GM23248 (cell line): ENCODE results near the gene PEX10. TPM values are rescaled to one million over a fixed set of nuclear protein-coding genes. Genes with fewer than 3 reads are reported as not detected.

Source experiments
- DNase-seq: peaks from one replicate; pipeline ENCODE4 v3.0.0-alpha.2; 2015
- H2AFZ ChIP-seq: fragments of 200-600 bp; sonication (generic); 2 replicates; pipeline ENCODE4 v1.6.1; 2016; ENCODE audit warnings: antibody characterized with exemption
- H3F3A ChIP-seq: fragments of 200-600 bp; sonication (generic); 2 replicates; pipeline ENCODE4 v1.6.1; 2016; ENCODE audit warnings: mild to moderate bottlenecking, antibody characterized with exemption, mixed run types; ENCODE audit not compliant: insufficient read depth
- H3K27ac ChIP-seq: fragments of 200-600 bp; sonication (generic); 2 replicates; pipeline ENCODE4 v1.5.1; 2016; ENCODE audit warnings: mild to moderate bottlenecking
- H3K27me3 ChIP-seq: fragments of 200-600 bp; sonication (generic); replicated peaks from 2 replicates; pipeline ENCODE4 v1.6.1; 2016; ENCODE audit warnings: mild to moderate bottlenecking; ENCODE audit not compliant: insufficient read depth
- H3K36me3 ChIP-seq: fragments of 200-600 bp; sonication (generic); 2 replicates; pipeline ENCODE4 v1.6.1; 2016; ENCODE audit warnings: low read depth, mild to moderate bottlenecking
- H3K4me1 ChIP-seq: fragments of 200-600 bp; sonication (generic); 2 replicates; pipeline ENCODE4 v1.6.1; 2016; ENCODE audit warnings: mild to moderate bottlenecking; ENCODE audit not compliant: insufficient read depth
- H3K4me2 ChIP-seq: fragments of 200-600 bp; sonication (generic); one replicate; pipeline ENCODE4 v1.6.1; 2016; ENCODE audit warnings: mild to moderate bottlenecking; ENCODE audit not compliant: unreplicated experiment
- H3K4me3 ChIP-seq: fragments of 200-600 bp; sonication (generic); 2 replicates; pipeline ENCODE4 v1.5.1; 2016; ENCODE audit warnings: mild to moderate bottlenecking
- H3K79me2 ChIP-seq: fragments of 200-600 bp; sonication (generic); 2 replicates; pipeline ENCODE4 v1.6.1; 2016; ENCODE audit warnings: mild to moderate bottlenecking; ENCODE audit not compliant: insufficient read depth
- H3K9ac ChIP-seq: fragments of 200-600 bp; sonication (generic); 2 replicates; pipeline ENCODE4 v1.6.1; 2016; ENCODE audit warnings: mild to moderate bottlenecking
- H3K9me2 ChIP-seq: fragments of 200-600 bp; sonication (generic); 2 replicates; pipeline ENCODE4 v1.6.1; 2016; ENCODE audit warnings: mixed run types, mild to moderate bottlenecking, moderate library complexity; ENCODE audit not compliant: insufficient read depth
- H3K9me3 ChIP-seq: fragments of 200-600 bp; sonication (generic); one replicate; pipeline ENCODE4 v1.6.1; 2017; ENCODE audit warnings: low read depth
- H4K20me1 ChIP-seq: fragments of 200-600 bp; sonication (generic); 2 replicates; pipeline ENCODE4 v1.6.0; 2016; ENCODE audit not compliant: insufficient read depth
- EZH2 ChIP-seq: fragments of 200-600 bp; sonication (generic); IDR thresholded peaks from 2 replicates; pipeline ENCODE4 v1.6.1; 2018; ENCODE audit warnings: antibody characterized with exemption, mild to moderate bottlenecking; ENCODE audit not compliant: insufficient read depth, poor library complexity, severe bottlenecking
- EZH2phosphoT487 ChIP-seq: fragments of 200-600 bp; sonication (generic); IDR thresholded peaks from 2 replicates; pipeline ENCODE4 v1.6.1; 2018; ENCODE audit warnings: antibody characterized with exemption, moderate library complexity, mild to moderate bottlenecking, low read depth; ENCODE audit not compliant: insufficient read depth
- WGBS, 2 experiments: methylation state at CpG; one replicate each; pipeline ENCODE4 v1.1.6; 2015 to 2017; ENCODE audit warnings: low lambda C conversion rate in 2 of 2, low coverage in 1 of 2; ENCODE audit errors: missing lambda C conversion rate in 2 of 2; 5-methylcytosine and 5-hydroxymethylcytosine counted together
- in situ Hi-C: fragments of 300-500 bp; cut with MboI; formaldehyde crosslinking; loops from 2 replicates; pipeline ENCODE4 v1.15.0; 2020
- polyA plus RNA-seq: library from polyadenylated mRNA; unstranded; fragments of >200 nt; fragmentation: Nextera tagmentation; extraction: Ambion mirVana; gene quantifications from 2 replicates; pipeline ENCODE4 v1.2.1, GENCODE V29; 2016
- total RNA-seq: library from RNA; depleted of rRNA; stranded (reverse); fragments of >200 nt; shearing (Covaris generic); gene quantifications from 2 replicates; pipeline ENCODE4 v1.2.3, GENCODE V29; 2014

Gene PEX10
- total and polyA plus RNA-seq, 2 experiments from 2014 or later: 24.7 to 51.3 TPM

- H2AFZ ChIP-seq: no peak overlapping the region
- no peaks in the 10 kb centered on the region for H4K20me1 ChIP-seq
- no peaks in the 10 kb centered on the region for H3K9me2 ChIP-seq
- in situ Hi-C loops: no loop called here
- H3F3A ChIP-seq: no peaks in the 10 kb centered on the region
- no peak overlapping the region for H3K27ac ChIP-seq
- no peak for DNase-seq
- TF ChIP-seq EZH2phosphoT487 (no peak), EZH2 (no peak)
- 68 to 71% methylated on average over 17 to 18 of the region's 18 CpGs for whole genome bisulfite sequencing, 2 experiments
- H3K79me2 ChIP-seq: no peaks in the 10 kb centered on the region
- no peak overlapping the region for H3K9ac ChIP-seq
- H3K4me2 ChIP-seq: no peak overlapping the region
- H3K4me3 ChIP-seq: no peak overlapping the region
- peaks cover 15% of the 10 kb centered on the region for H3K27me3 ChIP-seq
- H3K4me1 ChIP-seq: no peaks in the 10 kb centered on the region
- H3K36me3 ChIP-seq: no peaks in the 10 kb centered on the region
- H3K9me3 ChIP-seq: no peaks in the 10 kb centered on the region
Measured at GRCh38 chr1:2458687-2459086, 46.3 kb upstream of the PEX10 start.

DNA sequence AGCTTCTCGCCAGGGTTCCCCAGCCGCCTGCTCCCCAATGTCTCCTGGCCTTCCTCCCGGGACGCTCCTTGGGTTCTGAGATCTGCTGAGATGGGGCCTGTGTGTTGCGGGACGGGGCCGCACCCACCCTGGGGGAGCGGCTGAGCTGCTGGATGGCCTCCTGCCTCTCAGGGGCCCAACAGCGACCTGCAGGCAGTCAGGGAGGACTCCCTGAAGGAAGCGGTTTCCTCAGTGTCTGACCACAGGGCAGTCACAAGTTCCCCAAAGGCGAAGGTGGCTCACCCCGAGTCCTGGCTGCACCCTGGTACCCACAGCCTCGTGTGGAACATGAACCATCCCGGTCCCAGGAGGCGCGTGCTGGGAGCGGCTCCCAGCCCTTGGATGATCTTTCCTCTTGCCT, 45.1 kb upstream of the PEX10 start:
- no peak overlapping the region for H2AFZ ChIP-seq
- H3K27ac ChIP-seq: no peak overlapping the region
- no peak overlapping the region for H3K9ac ChIP-seq
- in situ Hi-C loops: no loop called here
- no peak overlapping the region for H3K4me3 ChIP-seq
- H3K4me2 ChIP-seq: no peak overlapping the region
- DNase-seq: no peak
- H3K9me2 ChIP-seq: no peaks in the 10 kb centered on the region
- H3K36me3 ChIP-seq: no peaks in the 10 kb centered on the region
- TF ChIP-seq EZH2: no peak
- no peak for TF ChIP-seq EZH2phosphoT487
- peaks cover 5% of the 10 kb centered on the region; the same call in 1 of the 2 replicates for H3K4me1 ChIP-seq
- no peaks in the 10 kb centered on the region for H4K20me1 ChIP-seq
- H3K9me3 ChIP-seq: no peaks in the 10 kb centered on the region
- H3K79me2 ChIP-seq: no peaks in the 10 kb centered on the region
- 72 to 75% methylated on average over 17 of the region's 17 CpGs for WGBS, 2 experiments
- H3F3A ChIP-seq: no peaks in the 10 kb centered on the region
- peaks cover 3% of the 10 kb centered on the region; the same call in 1 of the 2 replicates for H3K27me3 ChIP-seq

DNA sequence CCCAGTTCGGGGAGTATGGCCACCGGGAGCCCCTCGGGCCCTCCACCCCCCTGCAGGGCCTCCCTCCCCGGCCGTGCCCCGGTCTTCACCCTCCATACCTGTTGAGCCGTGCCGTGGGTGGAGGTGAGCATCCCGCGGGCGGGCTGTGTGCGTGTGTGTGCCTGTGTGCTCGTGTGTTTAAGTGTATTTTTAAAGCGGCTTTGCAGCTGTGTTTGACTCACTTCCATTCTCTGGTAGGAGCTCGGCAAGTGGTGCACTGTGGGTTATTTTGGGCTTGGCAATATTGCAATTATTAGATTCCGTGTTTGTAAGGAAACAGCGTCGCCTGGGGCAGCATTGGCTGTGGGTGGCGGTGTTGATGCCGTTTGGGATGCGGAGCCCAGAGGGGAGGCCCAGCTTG, 43.4 kb upstream of the PEX10 start:
- 53 to 57% methylated on average over 17 to 18 of the region's 21 CpGs for WGBS, 2 experiments
- no peak for DNase-seq

DNA sequence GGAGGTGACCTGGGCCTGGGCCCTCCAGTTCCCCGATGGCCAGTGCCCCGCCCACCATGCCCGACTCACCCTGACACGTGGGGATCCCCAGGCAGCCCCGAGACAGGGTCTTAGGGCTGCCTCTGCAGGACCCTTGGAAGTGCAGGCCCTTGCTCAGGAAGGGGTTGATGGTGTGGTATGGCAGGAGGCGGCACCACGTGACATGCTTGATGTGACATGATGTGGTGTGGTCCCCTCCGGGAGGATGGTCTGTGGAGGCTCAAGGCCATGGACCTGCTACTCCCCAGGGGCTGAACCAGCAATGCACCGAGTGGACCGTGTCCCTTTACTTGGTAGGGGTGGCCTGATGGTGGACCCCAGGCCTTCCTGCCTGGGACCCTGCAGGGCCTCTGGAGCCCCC, 41.9 kb upstream of the PEX10 start:
- Histone ChIP-seq H2AFZ (no peak overlapping the region), H3K4me1 (peaks cover 16% of the 10 kb centered on the region), H4K20me1 (no peaks in the 10 kb centered on the region), H3K9me3 (no peaks in the 10 kb centered on the region), H3F3A (no peaks in the 10 kb centered on the region), H3K79me2 (no peaks in the 10 kb centered on the region), H3K4me3 (no peak overlapping the region), H3K36me3 (no peaks in the 10 kb centered on the region), H3K27me3 (no peaks in the 10 kb centered on the region), H3K27ac (no peak overlapping the region), H3K4me2 (no peak overlapping the region), H3K9ac (no peak overlapping the region), H3K9me2 (no peaks in the 10 kb centered on the region)
- in situ Hi-C loops: no loop called here
- TF ChIP-seq EZH2phosphoT487 (no peak), EZH2 (no peak)
- 76 to 80% methylated on average over 10 of the region's 10 CpGs for WGBS, 2 experiments
- DNase-seq: no peak

More for the DNA sequence above, 43.4 kb upstream of the PEX10 start:
- TF ChIP-seq EZH2 (no peak), EZH2phosphoT487 (no peak)
- Histone ChIP-seq H3K27me3 (no peaks in the 10 kb centered on the region), H3K9me2 (no peaks in the 10 kb centered on the region), H3K4me1 (peaks cover 16% of the 10 kb centered on the region), H3F3A (no peaks in the 10 kb centered on the region), H3K9me3 (no peaks in the 10 kb centered on the region), H3K27ac (no peak overlapping the region), H3K4me2 (no peak overlapping the region), H4K20me1 (no peaks in the 10 kb centered on the region), H3K4me3 (no peak overlapping the region), H3K79me2 (no peaks in the 10 kb centered on the region), H3K9ac (no peak overlapping the region), H3K36me3 (no peaks in the 10 kb centered on the region), H2AFZ (no peak overlapping the region)
- in situ Hi-C loops: no loop called here

DNA sequence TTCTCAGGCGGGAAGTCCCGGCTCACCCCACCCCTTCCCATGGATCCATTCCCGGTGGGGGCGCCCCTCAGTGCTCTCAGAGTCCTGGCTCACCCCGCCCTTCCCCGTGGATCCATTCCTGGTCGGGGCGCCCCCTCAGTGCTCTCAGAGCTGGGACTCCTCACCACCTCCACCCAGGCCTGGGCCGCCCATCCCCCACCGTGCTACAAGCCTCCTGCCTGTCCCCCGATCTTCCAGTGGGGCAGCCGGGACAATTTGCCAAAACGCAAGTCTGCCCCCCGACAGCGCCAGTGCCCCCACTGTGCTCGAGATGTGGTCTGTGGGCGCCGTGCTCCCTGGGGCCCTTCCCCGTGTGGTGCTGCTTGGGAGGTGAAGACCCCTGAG, 40.6 kb upstream of the PEX10 start:
- no peak for DNase-seq
- Histone ChIP-seq H3K9me3 (no peaks in the 10 kb centered on the region), H4K20me1 (no peaks in the 10 kb centered on the region), H3K27me3 (no peaks in the 10 kb centered on the region), H3K9ac (no peak overlapping the region), H3K4me2 (no peak overlapping the region), H3K9me2 (no peaks in the 10 kb centered on the region), H3F3A (no peaks in the 10 kb centered on the region), H3K27ac (no peak overlapping the region), H3K79me2 (no peaks in the 10 kb centered on the region), H3K4me1 (peaks cover 16% of the 10 kb centered on the region), H3K4me3 (no peak overlapping the region), H3K36me3 (no peaks in the 10 kb centered on the region), H2AFZ (no peak overlapping the region)
- WGBS, 2 experiments: 76 to 77% methylated on average over 15 to 19 of the region's 19 CpGs
- in situ Hi-C loops: no loop called here
- no peak for TF ChIP-seq EZH2phosphoT487
- no peak for TF ChIP-seq EZH2
